WTC11 (cell line): ENCODE data around the gene MYLK. TPM values are rescaled to one million over a fixed set of nuclear protein-coding genes. Genes with fewer than 3 reads are reported as not detected.

ENCODE experiments used
- ATAC-seq: fragments of 200-7000 bp; cut with Tn5 transposase; 2 replicates; pipeline ENCODE4 v1.10.0; 2021; ENCODE audit warnings: mild to moderate bottlenecking, moderate library complexity
- CTCF ChIA-PET: fragments of 300-600 bp; sonication (Branson Sonifier 250); formaldehyde crosslinking; loops from one replicate; lab custom pipeline; 2021; ENCODE audit warnings: antibody characterized with exemption; lab: Charles Lee
- POLR2A ChIA-PET: fragments of 350-600 bp; sonication (Branson Sonifier 250); formaldehyde crosslinking; loops from one replicate; lab custom pipeline; 2021; ENCODE audit warnings: antibody characterized with exemption; lab: Charles Lee
- DNase-seq: peaks from one replicate; pipeline ENCODE4 v3.0.0; 2021; ENCODE audit warnings: low spot score
- H3K27ac Mint-ChIP-seq: 2 replicates; pipeline ENCODE4 v1.8.0; 2021; ENCODE audit warnings: mixed read lengths
- H3K27me3 Mint-ChIP-seq: 2 replicates; pipeline ENCODE4 v1.8.0; 2021; ENCODE audit warnings: low read depth, mild to moderate bottlenecking, moderate library complexity, mixed read lengths
- H3K36me3 Mint-ChIP-seq: 2 replicates; pipeline ENCODE4 v1.8.0; 2021; ENCODE audit warnings: mixed read lengths
- H3K4me1 Mint-ChIP-seq: 2 replicates; pipeline ENCODE4 v1.8.0; 2022; ENCODE audit warnings: mixed read lengths
- H3K4me3 Mint-ChIP-seq: 2 replicates; pipeline ENCODE4 v1.8.0; 2021; ENCODE audit warnings: mild to moderate bottlenecking, moderate library complexity, mixed read lengths
- H3K9me3 Mint-ChIP-seq: 2 replicates; pipeline ENCODE4 v1.8.0; 2021; ENCODE audit warnings: mixed read lengths
- ARID4B ChIP-seq: sonication (generic); formaldehyde crosslinking; IDR thresholded peaks from 2 replicates; pipeline ENCODE4 v1.8.0; 2023; ENCODE audit warnings: missing genetic modification reagents, mild to moderate bottlenecking, borderline replicate concordance
- CREM ChIP-seq: sonication (generic); formaldehyde crosslinking; IDR thresholded peaks from 2 replicates; pipeline ENCODE4 v1.8.1; 2022; ENCODE audit warnings: mild to moderate bottlenecking, missing genetic modification reagents, moderate library complexity
- ERG ChIP-seq: fragments of 250-450 bp; sonication (Bioruptor Pico); IDR thresholded peaks from 2 replicates; pipeline ENCODE4 v1.8.0; 2021; ENCODE audit warnings: mild to moderate bottlenecking
- HMGA2 ChIP-seq: fragments of 250-450 bp; sonication (Bioruptor Pico); IDR thresholded peaks from 2 replicates; pipeline ENCODE4 v1.4.0; 2021; ENCODE audit warnings: mild to moderate bottlenecking, moderate library complexity
- MAX ChIP-seq: sonication (generic); formaldehyde crosslinking; IDR thresholded peaks from 2 replicates; pipeline ENCODE4 v1.8.0; 2022; ENCODE audit warnings: mild to moderate bottlenecking, missing genetic modification reagents
- MXD4 ChIP-seq: fragments of 250-450 bp; sonication (Bioruptor Pico); IDR thresholded peaks from 2 replicates; pipeline ENCODE4 v1.8.0; 2021; ENCODE audit warnings: mild to moderate bottlenecking, moderate library complexity, borderline replicate concordance
- STAT6 ChIP-seq: sonication (generic); formaldehyde crosslinking; conservative IDR thresholded peaks from 2 replicates; pipeline ENCODE4 v1.8.1; 2023; ENCODE audit warnings: mild to moderate bottlenecking, low read depth, missing genetic modification reagents, moderate library complexity
- TCF7 ChIP-seq: sonication (generic); formaldehyde crosslinking; IDR thresholded peaks from 2 replicates; pipeline ENCODE4 v1.8.0; 2022; ENCODE audit warnings: mild to moderate bottlenecking, low read depth, missing genetic modification reagents, moderate library complexity
- TEAD4 ChIP-seq: sonication (generic); formaldehyde crosslinking; IDR thresholded peaks from 2 replicates; pipeline ENCODE4 v1.8.0; 2022; ENCODE audit warnings: mild to moderate bottlenecking, missing genetic modification reagents
- USF2 ChIP-seq: sonication (generic); formaldehyde crosslinking; IDR thresholded peaks from 2 replicates; pipeline ENCODE4 v1.8.1; 2023; ENCODE audit warnings: mild to moderate bottlenecking, missing genetic modification reagents, moderate library complexity
- ZNF263 ChIP-seq: sonication (generic); formaldehyde crosslinking; IDR thresholded peaks from 2 replicates; pipeline ENCODE4 v1.8.1; 2022; ENCODE audit warnings: low read depth, mild to moderate bottlenecking, moderate library complexity, missing genetic modification reagents
- ZNF281 ChIP-seq: sonication (generic); formaldehyde crosslinking; IDR thresholded peaks from 2 replicates; pipeline ENCODE4 v1.8.0; 2023; ENCODE audit warnings: mild to moderate bottlenecking, missing genetic modification reagents
- ZNF317 ChIP-seq: sonication (generic); formaldehyde crosslinking; IDR thresholded peaks from 2 replicates; pipeline ENCODE4 v1.8.1; 2023; ENCODE audit warnings: low read depth, mild to moderate bottlenecking, moderate library complexity, missing genetic modification reagents, borderline replicate concordance
- total RNA-seq: library from RNA; stranded (reverse); gene quantifications from 3 replicates; pipeline ENCODE4 v1.2.3, GENCODE V29; 2021

Gene MYLK
- total RNA-seq, 1 experiment from 2014 or later: 10.4 TPM

GRCh38 chr3:123693584-123694190 lies 190.4 kb downstream of the MYLK start (continued):
- TF ChIP-seq TEAD4 (CRISPR knock-in tag): no peak
- TF ChIP-seq HMGA2: no peak
- no peak for TF ChIP-seq MXD4 (CRISPR knock-in tag)
- TF ChIP-seq USF2 (CRISPR knock-in tag): no peak
- TF ChIP-seq ZNF281 (CRISPR knock-in tag): no peak
- no peak for TF ChIP-seq ZNF317 (CRISPR knock-in tag)

GRCh38 chr3:123692671-123693070 lies 191.5 kb downstream of the MYLK start:
- no peak overlapping the region for H3K27ac Mint-ChIP-seq
- H3K36me3 Mint-ChIP-seq: no peaks in the 10 kb centered on the region
- H3K27me3 Mint-ChIP-seq: no peaks in the 10 kb centered on the region
- no peak overlapping the region for H3K4me3 Mint-ChIP-seq
- CTCF ChIA-PET: interaction anchor here (1.0 to 7.3 kb wide), 4 partner anchors 10 to 51 kb away, joined by 4 to 62 read pairs (median 14); no protein-coding TSS in a partner anchor
- POLR2A ChIA-PET: no interaction called here
- no peaks in the 10 kb centered on the region for H3K9me3 Mint-ChIP-seq
- TF ChIP-seq CREM (no peak), ARID4B (no peak), STAT6 (CRISPR knock-in tag) (no peak), MAX (CRISPR knock-in tag) (no peak), TCF7 (no peak), ZNF263 (CRISPR knock-in tag) (no peak), ERG (CRISPR knock-in tag) (no peak)
- peaks cover 27% of the 10 kb centered on the region for H3K4me1 Mint-ChIP-seq
- ATAC-seq (no peak), DNase-seq (no peak)
